GM21619 (cell line): ENCODE data around the gene AIRE.
"Not testable (repeated sequence)": the region's sequence is repeated elsewhere in the genome, so short reads cannot be mapped to it uniquely, and the experiment has no call there.

ENCODE experiments used
- ATAC-seq: cut with Tn5 transposase; IDR thresholded peaks from one replicate; pipeline ENCODE4 v1.9.1; 2021; ENCODE audit not compliant: unreplicated experiment

Gene AIRE

GRCh38 chr21:44291078-44291935, 5.6 kb downstream of the AIRE start:
- no peak for ATAC-seq

DNA sequence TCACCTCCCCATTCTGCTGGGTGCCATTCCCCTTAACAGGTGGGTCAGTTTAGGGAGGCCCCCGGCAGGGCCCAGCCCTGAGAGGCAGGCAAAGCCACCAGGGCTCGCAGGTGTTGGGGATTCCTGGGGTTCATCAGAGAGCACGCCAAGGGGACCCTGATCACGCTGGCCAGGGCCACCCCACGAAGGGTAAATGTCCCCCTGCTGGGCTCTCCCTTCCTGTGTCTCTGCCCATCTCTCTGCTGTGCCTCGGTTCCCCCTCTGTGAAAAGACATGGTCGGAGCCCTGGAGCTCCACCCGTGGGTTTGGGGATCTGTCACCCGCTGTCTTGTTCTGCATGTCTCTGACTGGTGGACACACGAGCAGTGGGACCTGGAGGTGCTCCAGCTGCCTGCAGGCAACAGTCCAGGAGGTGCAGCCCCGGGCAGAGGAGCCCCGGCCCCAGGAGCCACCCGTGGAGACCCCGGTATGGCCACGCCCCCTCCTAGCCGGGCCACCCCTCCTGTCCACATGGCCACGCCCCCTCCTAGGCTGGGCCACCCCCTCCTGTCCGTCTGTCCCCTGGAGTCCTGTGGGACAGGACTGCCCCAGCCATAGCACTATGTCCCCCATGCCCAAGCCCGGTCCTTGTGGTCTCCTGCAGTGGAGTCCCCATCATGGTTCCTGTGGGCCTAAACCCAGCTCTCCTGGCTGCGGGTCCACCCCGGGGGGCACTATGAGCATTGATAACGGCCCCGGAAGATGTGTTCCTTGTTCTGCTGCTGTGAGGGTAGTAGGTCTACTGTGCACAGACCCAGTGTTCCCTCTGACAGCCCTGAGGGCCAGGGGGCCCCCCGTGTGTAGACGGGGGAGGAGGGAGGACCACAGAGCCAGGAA, 6.5 kb downstream of the AIRE start:
- ATAC-seq = no peak

- ATAC-seq = no peak
Measured at GRCh38 chr21:44292812-44293195, 7.1 kb downstream of the AIRE start.

- ATAC-seq = no peak
Measured at GRCh38 chr21:44293551-44294231, 8.0 kb downstream of the AIRE start.

GRCh38 chr21:44294391-44295162, 8.9 kb downstream of the AIRE start:
- no peak for ATAC-seq

GRCh38 chr21:44295163-44295573, 9.5 kb downstream of the AIRE start:
- no peak for ATAC-seq

DNA sequence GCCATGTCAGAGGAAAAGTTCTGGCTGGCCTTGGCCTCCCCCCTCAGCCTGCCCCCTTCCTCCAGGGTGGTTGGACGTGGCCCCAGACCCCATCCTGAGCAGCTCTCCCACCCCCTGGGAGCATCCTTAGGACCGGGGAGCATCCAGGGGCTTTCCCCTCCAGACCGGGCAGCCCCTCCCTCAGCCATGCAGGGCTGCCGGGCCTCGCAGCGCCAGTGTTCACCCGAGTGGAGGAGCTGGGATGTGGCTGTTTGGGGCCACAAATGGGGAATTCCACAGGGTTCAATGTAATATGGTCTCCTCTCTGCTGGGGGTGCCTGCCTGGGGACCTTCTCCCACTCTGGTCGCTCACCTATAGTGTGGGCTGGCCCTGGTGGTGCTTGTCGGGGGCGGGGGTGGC, 10.0 kb downstream of the AIRE start:
- ATAC-seq = no peak

DNA sequence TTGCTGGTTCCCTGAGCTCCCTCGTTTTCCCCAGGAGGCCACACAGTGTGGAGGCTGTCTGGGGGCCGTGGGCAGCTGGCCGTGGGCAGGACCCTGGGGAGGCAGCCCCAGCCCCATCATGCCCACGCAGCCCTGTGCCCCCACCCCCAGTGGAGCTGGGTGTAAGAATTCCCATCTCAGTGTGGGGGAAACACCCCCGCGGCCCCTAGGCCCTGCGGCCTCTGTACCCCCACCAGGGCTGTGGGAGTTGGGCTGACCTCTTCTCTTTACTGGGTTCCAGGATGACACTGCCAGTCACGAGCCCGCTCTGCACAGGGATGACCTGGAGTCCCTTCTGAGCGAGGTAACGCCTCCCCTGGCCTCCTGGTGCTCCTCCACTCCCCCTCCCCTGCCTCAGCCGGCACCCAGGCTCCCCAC, 10.4 kb downstream of the AIRE start:
- no peak for ATAC-seq

- no peak for ATAC-seq
Measured at GRCh38 chr21:44296916-44297315, 11.2 kb downstream of the AIRE start.

- peak; percentile 27 for ATAC-seq
Measured at GRCh38 chr21:44297525-44298290, 12.0 kb downstream of the AIRE start.

DNA sequence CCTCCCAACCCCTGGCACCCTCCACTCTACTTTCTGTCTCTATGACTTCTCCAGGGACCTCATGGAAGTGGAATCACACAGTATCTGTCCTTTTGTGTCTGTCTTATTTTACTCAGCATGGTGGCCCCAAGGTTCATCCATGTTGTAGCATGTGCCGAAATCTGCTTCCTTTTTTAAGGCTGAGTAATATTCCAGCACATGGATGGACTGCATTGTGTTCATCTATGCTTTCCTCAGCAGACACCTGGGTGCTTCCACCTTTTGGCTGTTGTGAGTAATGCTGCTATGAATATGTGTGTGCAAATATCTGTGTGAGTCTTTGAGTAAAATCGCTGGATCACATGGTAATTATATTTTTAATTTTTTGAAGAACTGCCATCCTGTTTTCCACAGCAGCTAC, 12.6 kb downstream of the AIRE start:
- ATAC-seq = no peak

DNA sequence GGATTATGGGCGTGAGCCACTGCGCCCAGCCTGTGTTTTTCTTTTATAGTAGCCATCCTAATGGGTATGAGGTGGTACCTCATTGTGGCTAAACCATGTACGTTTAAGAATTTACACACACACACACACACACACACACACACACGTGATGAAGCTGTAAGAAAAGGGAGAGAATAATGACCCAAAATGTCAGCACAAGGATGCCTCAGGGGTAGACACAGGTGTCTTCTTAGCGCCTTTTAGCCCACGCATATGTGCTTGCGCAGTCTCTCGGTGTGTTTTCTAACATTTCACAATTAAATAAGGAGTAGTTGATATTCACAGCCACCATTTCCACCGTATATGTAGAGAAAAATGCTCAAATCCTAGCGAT, 13.4 kb downstream of the AIRE start:
- no peak for ATAC-seq

GRCh38 chr21:44299458-44300261, 14.0 kb downstream of the AIRE start, which contains the start of gene PFKL:
TSS of gene PFKL (plus strand) at chr21:44300053. CDS start at chr21:44300106, 53 bp downstream.
- ATAC-seq = peak; percentile 54

DNA sequence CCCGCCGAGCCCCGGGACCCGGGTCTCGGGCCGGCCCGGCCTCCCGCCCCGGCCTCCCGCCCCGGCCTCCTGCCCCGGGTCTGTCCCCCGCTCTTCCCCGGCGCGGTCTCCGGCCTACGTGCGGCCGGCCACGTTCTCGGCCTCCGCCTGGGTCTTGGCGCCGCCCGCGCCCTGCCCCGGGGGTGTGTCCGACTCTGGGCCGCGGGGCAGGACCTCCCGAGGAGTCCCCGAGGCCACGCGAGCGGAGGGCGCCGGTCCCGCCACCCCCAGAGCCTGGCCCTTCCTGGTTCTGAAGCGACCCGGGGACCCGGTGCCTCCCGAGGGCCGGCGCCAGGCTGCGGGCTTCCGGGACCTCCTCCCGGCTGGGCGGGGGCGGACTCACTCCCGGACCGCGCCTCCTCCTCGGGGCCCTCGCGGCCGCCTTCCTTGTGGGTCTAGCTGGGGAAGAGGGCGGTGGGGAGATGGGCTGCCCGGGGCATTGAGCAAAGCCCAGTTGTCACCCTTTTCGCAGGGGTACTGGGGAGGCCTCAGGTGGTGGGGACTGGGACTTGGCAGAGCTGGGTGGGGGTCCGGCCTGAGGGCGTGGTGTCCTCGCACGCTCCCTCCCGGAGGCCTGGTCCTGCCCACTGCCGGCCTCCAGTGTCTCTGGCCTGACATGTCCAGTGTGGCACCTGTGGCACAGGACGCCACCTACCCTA, 14.7 kb downstream of the AIRE start:
- peak; percentile 33 for ATAC-seq

GRCh38 chr21:44301141-44301540, 15.5 kb downstream of the AIRE start:
- no peak for ATAC-seq

- no peak for ATAC-seq
Measured at GRCh38 chr21:44301961-44302406, 16.3 kb downstream of the AIRE start.

DNA sequence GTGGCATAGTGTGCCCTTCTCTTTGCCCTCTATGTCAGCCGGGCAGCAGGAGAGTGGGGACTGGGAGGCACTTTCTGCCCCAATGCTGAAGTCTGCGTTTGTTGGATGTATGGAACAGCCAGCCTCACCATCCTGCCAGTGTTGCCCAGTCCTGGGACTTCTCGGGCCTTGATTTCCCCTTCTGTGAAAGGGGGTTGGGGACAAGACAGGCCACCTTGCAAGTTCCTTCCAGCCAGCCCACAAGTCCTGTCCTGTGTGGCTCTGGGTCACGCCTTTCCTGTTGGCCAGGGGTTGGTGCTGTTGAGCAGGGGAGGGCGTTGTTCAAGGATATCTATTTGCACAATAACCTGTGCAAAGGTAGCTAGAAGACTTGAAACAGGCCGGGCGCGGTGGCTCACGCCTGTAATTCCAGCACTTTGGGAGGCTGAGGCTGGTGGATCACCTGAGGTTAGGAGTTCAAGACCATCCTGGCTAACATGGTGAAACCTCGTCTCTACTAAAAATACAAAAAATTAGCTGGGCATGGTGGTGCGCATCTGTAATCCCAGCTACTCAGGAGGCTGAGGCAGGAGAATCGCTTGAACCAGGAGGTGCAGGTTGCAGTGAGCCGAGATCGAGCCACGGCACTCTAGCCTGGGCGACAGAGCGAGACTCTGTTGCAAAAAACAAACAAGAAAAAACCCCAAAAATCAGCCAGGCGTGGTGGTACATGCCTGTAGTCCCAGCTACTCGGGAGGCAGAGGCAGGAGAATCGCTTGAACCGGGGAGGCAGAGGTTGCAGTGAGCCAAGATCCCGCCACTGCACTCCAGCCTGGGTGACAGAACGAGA, 17.1 kb downstream of the AIRE start:
- not testable (repeated sequence) for ATAC-seq
